ENCODE data around the gene C15orf39. TPM values are rescaled to one million over a fixed set of nuclear protein-coding genes. Genes with fewer than 3 reads are reported as not detected.

The C15orf39 gene
- polyA plus RNA-seq, 1 donor from 2014 or later: not detected

DNA sequence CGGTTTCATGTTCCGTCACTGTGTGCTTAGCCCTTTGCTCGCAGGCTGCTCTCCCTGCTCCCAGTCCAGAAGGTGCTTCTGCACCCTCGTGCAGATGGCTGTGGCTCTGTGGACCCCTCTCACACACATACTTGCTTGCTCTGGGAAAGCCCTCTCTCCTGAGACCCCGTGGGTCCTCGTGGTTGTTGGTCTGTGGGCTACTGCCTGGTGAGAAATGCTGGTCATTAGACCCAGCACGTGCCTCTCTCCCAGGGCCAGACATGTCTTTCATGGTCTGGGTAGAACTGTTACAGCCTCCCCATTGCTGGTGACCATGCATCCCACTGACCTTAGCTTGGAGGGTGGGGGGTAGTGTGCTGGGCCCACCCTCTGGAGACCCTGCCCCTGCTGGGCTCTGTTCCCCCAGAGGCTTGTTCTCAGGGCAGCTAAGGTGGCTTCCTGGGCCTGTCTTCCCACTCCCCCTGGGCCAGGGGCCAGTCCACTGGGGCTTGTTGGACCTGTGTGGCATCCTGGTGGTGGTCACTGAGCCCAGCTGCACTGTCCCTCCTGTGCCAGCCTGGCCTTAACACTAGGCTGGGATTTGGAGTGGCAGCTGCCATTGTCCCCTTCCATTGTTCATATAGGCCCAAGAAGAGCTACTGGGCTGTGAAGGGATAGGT lies 10.6 kb downstream of the C15orf39 start:
- no peak overlapping the region for H3K4me2 ChIP-seq (ENCODE audit: low read length)
- no peaks in the 10 kb centered on the region for H3F3A ChIP-seq (ENCODE audit: insufficient read depth, low read length, poor library complexity, severe bottlenecking)
- no peak overlapping the region for H3K4me3 ChIP-seq (ENCODE audit: low read length)
- no peak overlapping the region for H3K27ac ChIP-seq (ENCODE audit: low read length)
- H3K36me3 ChIP-seq (ENCODE audit: insufficient read depth, low read length): no peaks in the 10 kb centered on the region
- TF ChIP-seq EZH2 (IDR thresholded peaks at IDR 0.05; ENCODE audit: borderline replicate concordance, insufficient read depth, low read length, poor library complexity, severe bottlenecking) (no peak), POLR2AphosphoS5 (IDR thresholded peaks at IDR 0.05) (no peak), RAD21 (conservative IDR thresholded peaks at IDR 0.05) (no peak)
- TF ChIP-seq, protein P1, sequence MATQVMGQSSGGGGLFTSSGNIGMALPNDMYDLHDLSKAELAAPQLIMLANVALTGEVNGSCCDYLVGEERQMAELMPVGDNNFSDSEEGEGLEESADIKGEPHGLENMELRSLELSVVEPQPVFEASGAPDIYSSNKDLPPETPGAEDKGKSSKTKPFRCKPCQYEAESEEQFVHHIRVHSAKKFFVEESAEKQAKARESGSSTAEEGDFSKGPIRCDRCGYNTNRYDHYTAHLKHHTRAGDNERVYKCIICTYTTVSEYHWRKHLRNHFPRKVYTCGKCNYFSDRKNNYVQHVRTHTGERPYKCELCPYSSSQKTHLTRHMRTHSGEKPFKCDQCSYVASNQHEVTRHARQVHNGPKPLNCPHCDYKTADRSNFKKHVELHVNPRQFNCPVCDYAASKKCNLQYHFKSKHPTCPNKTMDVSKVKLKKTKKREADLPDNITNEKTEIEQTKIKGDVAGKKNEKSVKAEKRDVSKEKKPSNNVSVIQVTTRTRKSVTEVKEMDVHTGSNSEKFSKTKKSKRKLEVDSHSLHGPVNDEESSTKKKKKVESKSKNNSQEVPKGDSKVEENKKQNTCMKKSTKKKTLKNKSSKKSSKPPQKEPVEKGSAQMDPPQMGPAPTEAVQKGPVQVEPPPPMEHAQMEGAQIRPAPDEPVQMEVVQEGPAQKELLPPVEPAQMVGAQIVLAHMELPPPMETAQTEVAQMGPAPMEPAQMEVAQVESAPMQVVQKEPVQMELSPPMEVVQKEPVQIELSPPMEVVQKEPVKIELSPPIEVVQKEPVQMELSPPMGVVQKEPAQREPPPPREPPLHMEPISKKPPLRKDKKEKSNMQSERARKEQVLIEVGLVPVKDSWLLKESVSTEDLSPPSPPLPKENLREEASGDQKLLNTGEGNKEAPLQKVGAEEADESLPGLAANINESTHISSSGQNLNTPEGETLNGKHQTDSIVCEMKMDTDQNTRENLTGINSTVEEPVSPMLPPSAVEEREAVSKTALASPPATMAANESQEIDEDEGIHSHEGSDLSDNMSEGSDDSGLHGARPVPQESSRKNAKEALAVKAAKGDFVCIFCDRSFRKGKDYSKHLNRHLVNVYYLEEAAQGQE (IDR thresholded peaks at IDR 0.05; ENCODE audit: borderline replicate concordance): no peak
- no peak overlapping the region for H3K9ac ChIP-seq (ENCODE audit: low read length)
- H4K20me1 ChIP-seq (ENCODE audit: insufficient read depth): no peaks in the 10 kb centered on the region
- H3K27me3 ChIP-seq (ENCODE audit: insufficient read depth, low read depth, low read length): no peaks in the 10 kb centered on the region
- H3K9me3 ChIP-seq (ENCODE audit: low read length): no peaks in the 10 kb centered on the region
- no peaks in the 10 kb centered on the region for H3K9me2 ChIP-seq (ENCODE audit: insufficient read depth, low read length)
- no peaks in the 10 kb centered on the region for H3K79me2 ChIP-seq (replicated peaks; ENCODE audit: insufficient read depth, low read length)
- H2AFZ ChIP-seq (ENCODE audit: low read depth, low read length): no peak overlapping the region

DNA sequence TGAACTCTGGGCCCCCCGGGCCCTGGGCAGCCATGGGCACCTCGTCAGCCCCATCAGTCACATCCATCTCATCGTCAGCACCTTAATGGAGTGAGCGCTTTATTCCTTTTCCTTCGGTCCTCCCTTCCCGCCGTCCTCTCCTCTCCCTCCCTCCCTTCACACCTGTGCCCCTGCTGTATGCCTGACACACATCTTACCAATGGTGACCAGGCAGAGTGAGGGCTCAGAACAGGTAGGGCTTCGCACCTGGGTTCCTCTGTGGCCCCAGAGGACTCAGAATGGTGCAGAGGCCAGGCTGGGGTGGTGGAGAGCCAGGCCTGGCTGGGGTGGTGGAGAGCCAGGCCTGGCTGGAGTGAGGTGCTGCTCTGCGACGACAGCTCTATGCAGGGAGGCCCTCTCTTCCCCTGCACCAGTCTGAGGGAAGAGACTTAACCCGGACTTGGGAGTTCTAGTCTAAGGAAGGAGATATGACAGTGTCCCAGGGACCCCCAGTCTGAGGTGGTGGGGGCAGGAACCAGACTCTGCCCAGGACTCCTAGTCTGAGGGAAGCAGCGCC lies 11.6 kb downstream of the C15orf39 start:
- H3F3A ChIP-seq (ENCODE audit: insufficient read depth, low read length, poor library complexity, severe bottlenecking): no peaks in the 10 kb centered on the region
- H3K4me3 ChIP-seq (ENCODE audit: low read length): no peak overlapping the region
- H3K27me3 ChIP-seq (ENCODE audit: insufficient read depth, low read depth, low read length): no peaks in the 10 kb centered on the region
- no peaks in the 10 kb centered on the region for H3K36me3 ChIP-seq (ENCODE audit: insufficient read depth, low read length)
- H3K79me2 ChIP-seq (replicated peaks; ENCODE audit: insufficient read depth, low read length): no peaks in the 10 kb centered on the region
- no peak overlapping the region for H3K27ac ChIP-seq (ENCODE audit: low read length)
- H3K9me2 ChIP-seq (ENCODE audit: insufficient read depth, low read length): no peaks in the 10 kb centered on the region
- TF ChIP-seq, protein P2, sequence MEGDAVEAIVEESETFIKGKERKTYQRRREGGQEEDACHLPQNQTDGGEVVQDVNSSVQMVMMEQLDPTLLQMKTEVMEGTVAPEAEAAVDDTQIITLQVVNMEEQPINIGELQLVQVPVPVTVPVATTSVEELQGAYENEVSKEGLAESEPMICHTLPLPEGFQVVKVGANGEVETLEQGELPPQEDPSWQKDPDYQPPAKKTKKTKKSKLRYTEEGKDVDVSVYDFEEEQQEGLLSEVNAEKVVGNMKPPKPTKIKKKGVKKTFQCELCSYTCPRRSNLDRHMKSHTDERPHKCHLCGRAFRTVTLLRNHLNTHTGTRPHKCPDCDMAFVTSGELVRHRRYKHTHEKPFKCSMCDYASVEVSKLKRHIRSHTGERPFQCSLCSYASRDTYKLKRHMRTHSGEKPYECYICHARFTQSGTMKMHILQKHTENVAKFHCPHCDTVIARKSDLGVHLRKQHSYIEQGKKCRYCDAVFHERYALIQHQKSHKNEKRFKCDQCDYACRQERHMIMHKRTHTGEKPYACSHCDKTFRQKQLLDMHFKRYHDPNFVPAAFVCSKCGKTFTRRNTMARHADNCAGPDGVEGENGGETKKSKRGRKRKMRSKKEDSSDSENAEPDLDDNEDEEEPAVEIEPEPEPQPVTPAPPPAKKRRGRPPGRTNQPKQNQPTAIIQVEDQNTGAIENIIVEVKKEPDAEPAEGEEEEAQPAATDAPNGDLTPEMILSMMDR (IDR thresholded peaks at IDR 0.05; ENCODE audit: poor library complexity, severe bottlenecking): no peak
- TF ChIP-seq TAF1 (IDR thresholded peaks at IDR 0.05; ENCODE audit: low read depth) (no peak), POLR2AphosphoS5 (IDR thresholded peaks at IDR 0.05) (no peak), MXI1 (conservative IDR thresholded peaks at IDR 0.05; ENCODE audit: poor library complexity, severe bottlenecking) (no peak), EZH2 (IDR thresholded peaks at IDR 0.05; ENCODE audit: borderline replicate concordance, insufficient read depth, low read length, poor library complexity, severe bottlenecking) (no peak), RAD21 (conservative IDR thresholded peaks at IDR 0.05) (no peak), SMC3 (conservative IDR thresholded peaks at IDR 0.05; ENCODE audit: poor library complexity) (no peak), EP300 (conservative IDR thresholded peaks at IDR 0.05; ENCODE audit: poor library complexity, severe bottlenecking) (no peak)
- TF ChIP-seq, protein P1 (IDR thresholded peaks at IDR 0.05; ENCODE audit: borderline replicate concordance): no peak
- no peaks in the 10 kb centered on the region for H3K9me3 ChIP-seq (ENCODE audit: low read length)
- H2AFZ ChIP-seq (ENCODE audit: low read depth, low read length): no peak overlapping the region
- H3K4me2 ChIP-seq (ENCODE audit: low read length): no peak overlapping the region
- H4K20me1 ChIP-seq (ENCODE audit: insufficient read depth): no peaks in the 10 kb centered on the region
- no peak overlapping the region for H3K9ac ChIP-seq (ENCODE audit: low read length)

All from neural cell (in vitro differentiated cells).